Stimulated activated CD4-positive, alpha-beta T cell treated with anti-CD3 and anti-CD28 coated beads, Interleukin-4, amount 100 ng/mL, for 1 hour (primary cell): Measurements from ENCODE around the gene MAP4K4.

Experiments used
- DNase-seq: peaks from one replicate; pipeline ENCODE4 v3.0.0-alpha.2; 2020

The MAP4K4 gene

GRCh38 chr2:101795033-101795432 lies 97.5 kb downstream of the MAP4K4 start:
- DNase-seq: no peak

GRCh38 chr2:101796825-101797600 lies 99.5 kb downstream of the MAP4K4 start:
- no peak for DNase-seq

GRCh38 chr2:101801496-101801895 lies 104.0 kb downstream of the MAP4K4 start:
- no peak for DNase-seq

GRCh38 chr2:101802329-101802728 lies 104.8 kb downstream of the MAP4K4 start:
- DNase-seq: no peak

- no peak for DNase-seq
These were observed 105.6 kb downstream of the MAP4K4 start for GRCh38 chr2:101803128-101803527.

GRCh38 chr2:101803945-101804696 lies 106.6 kb downstream of the MAP4K4 start:
- no peak for DNase-seq

- no peak for DNase-seq
These were observed 107.9 kb downstream of the MAP4K4 start for GRCh38 chr2:101805152-101806088.

GRCh38 chr2:101806123-101806522 lies 108.6 kb downstream of the MAP4K4 start:
- DNase-seq: no peak

- no peak for DNase-seq
These were observed 109.2 kb downstream of the MAP4K4 start for GRCh38 chr2:101806701-101807100.

DNA sequence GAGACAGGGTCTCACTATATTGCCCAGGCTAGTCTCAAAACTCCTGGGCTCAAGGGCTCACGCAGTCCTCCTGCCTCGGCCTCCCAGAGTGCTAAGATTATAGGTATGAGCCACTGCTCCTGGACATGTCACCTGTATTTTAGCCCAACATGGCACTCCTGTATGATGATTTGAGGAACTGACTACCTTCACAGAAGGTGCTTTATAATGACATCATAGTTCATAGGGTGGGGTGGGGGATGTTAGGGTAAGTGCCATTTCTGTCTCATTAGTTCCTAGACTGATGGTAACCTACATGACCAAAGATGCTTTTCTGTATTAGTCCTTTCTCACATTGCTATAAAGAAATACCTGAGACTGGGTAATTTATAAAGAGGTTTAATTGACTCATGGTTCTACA lies 109.7 kb downstream of the MAP4K4 start:
- DNase-seq: no peak

- no peak for DNase-seq
These were observed 110.6 kb downstream of the MAP4K4 start for GRCh38 chr2:101808006-101808562.

GRCh38 chr2:101809698-101810097 lies 112.2 kb downstream of the MAP4K4 start:
- no peak for DNase-seq

GRCh38 chr2:101811226-101812015 lies 113.9 kb downstream of the MAP4K4 start:
- DNase-seq: no peak

DNA sequence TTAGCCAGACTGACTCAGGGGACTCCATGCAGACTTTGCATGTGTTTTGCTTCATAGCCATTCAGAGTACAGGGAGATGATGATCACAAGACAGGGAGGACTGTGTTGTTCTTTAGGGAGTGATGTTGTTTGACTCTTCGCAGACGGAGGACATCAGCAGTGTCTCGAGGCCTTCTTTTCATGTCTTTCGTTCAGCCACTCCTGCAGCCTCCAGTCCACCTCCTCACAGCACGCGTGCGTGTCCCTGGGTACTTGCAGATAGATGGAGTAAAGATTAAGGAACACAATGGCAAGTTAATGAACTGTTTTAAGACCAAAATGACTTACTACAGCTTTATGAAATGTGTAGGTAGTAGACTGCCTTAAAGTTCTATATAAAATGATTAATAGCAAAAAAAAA lies 114.7 kb downstream of the MAP4K4 start:
- no peak for DNase-seq

DNA sequence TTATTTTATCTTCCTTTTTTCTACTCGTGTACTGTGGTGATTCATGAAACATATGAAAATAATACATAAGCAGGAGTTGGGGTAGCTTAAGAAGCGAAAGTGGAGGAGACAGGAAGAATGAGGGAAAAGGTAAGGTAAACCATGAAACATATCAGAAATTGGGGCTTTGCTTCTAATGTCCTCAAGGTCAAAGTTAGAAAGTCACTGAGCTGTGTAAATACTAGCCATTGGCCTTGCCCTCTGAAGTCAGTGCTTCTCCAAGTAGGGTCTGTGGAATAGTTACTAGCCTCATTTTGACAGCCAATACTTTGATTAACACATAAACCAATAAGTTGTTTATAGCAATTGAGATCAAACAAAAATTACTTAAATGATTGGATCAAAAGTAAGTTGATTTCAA lies 117.2 kb downstream of the MAP4K4 start:
- no peak for DNase-seq

GRCh38 chr2:101815154-101815553 lies 117.6 kb downstream of the MAP4K4 start:
- no peak for DNase-seq

GRCh38 chr2:101815739-101816391 lies 118.4 kb downstream of the MAP4K4 start:
- DNase-seq: no peak

GRCh38 chr2:101816598-101816997 lies 119.1 kb downstream of the MAP4K4 start:
- DNase-seq: no peak

- DNase-seq: no peak
These were observed 120.0 kb downstream of the MAP4K4 start for GRCh38 chr2:101817481-101817880.

- DNase-seq: no peak
These were observed 121.3 kb downstream of the MAP4K4 start for GRCh38 chr2:101818531-101819451.
